ENCODE data around the gene YEATS2. TPM values are rescaled to one million over a fixed set of nuclear protein-coding genes. Genes with fewer than 3 reads are reported as not detected.
A peak's percentile ranks its signal among the peaks of the same experiment; 100 is the strongest.
"Not testable (repeated sequence)": the region's sequence is repeated elsewhere in the genome, so short reads cannot be mapped to it uniquely, and the experiment has no call there.

YEATS2 gene
- total RNA-seq, 1 donor from 2014 or later: 10.7 TPM

GRCh38 chr3:183769453-183769852, 71.9 kb downstream of the YEATS2 start:
- peaks cover 22% of the 10 kb centered on the region for H3K4me1 ChIP-seq
- no peak for TF ChIP-seq CTCF (IDR thresholded peaks at IDR 0.05; ENCODE audit: borderline replicate concordance)
- no peak overlapping the region for H3K4me3 ChIP-seq
- H3K9me3 ChIP-seq (replicated peaks): no peaks in the 10 kb centered on the region
- H3K27ac ChIP-seq (replicated peaks): no peak overlapping the region
- H3K27me3 ChIP-seq (ENCODE audit: low read depth): no peaks in the 10 kb centered on the region
- intact Hi-C loops (cut with micrococcal nuclease): loop anchor here (5.0 kb wide), 1 partner anchor 302 kb away; no protein-coding TSS in a partner anchor
- DNase-seq: no peak
- H3K36me3 ChIP-seq: peaks cover 35% of the 10 kb centered on the region

- Histone ChIP-seq H3K4me1 (peaks cover 16% of the 10 kb centered on the region), H3K4me3 (no peak overlapping the region), H3K36me3 (peaks cover 70% of the 10 kb centered on the region), H3K27me3 (ENCODE audit: low read depth) (no peaks in the 10 kb centered on the region), H3K27ac (replicated peaks) (no peak overlapping the region), H3K9me3 (replicated peaks) (no peaks in the 10 kb centered on the region)
- TF ChIP-seq CTCF (IDR thresholded peaks at IDR 0.05; ENCODE audit: borderline replicate concordance): no peak
- intact Hi-C loops (cut with micrococcal nuclease): no loop called here
- no peak for DNase-seq
Observed at GRCh38 chr3:183774631-183775030, 77.0 kb downstream of the YEATS2 start.

- peaks cover 16% of the 10 kb centered on the region for H3K4me1 ChIP-seq
- no peak overlapping the region for H3K4me3 ChIP-seq
- no peak for TF ChIP-seq CTCF (IDR thresholded peaks at IDR 0.05; ENCODE audit: borderline replicate concordance)
- no peaks in the 10 kb centered on the region for H3K9me3 ChIP-seq (replicated peaks)
- no peak overlapping the region for H3K27ac ChIP-seq (replicated peaks)
- peak; percentile 46 for DNase-seq
- intact Hi-C loops (cut with micrococcal nuclease): no loop called here
- H3K36me3 ChIP-seq: peaks cover 81% of the 10 kb centered on the region
- no peaks in the 10 kb centered on the region for H3K27me3 ChIP-seq (ENCODE audit: low read depth)
Observed at GRCh38 chr3:183775781-183776180, 78.2 kb downstream of the YEATS2 start.

- H3K27me3 ChIP-seq (ENCODE audit: low read depth); H3K9me3 ChIP-seq (replicated peaks); intact Hi-C loops (cut with micrococcal nuclease); H3K4me3 ChIP-seq; DNase-seq; H3K27ac ChIP-seq (replicated peaks): not testable (repeated sequence)
- peaks cover 88% of the 10 kb centered on the region for H3K36me3 ChIP-seq
- H3K4me1 ChIP-seq: peaks cover 16% of the 10 kb centered on the region
Observed at GRCh38 chr3:183776451-183776850, 78.9 kb downstream of the YEATS2 start.

- Histone ChIP-seq H3K27ac (replicated peaks) (no peak overlapping the region), H3K4me1 (peaks cover 16% of the 10 kb centered on the region), H3K36me3 (peaks cover 90% of the 10 kb centered on the region), H3K27me3 (ENCODE audit: low read depth) (no peaks in the 10 kb centered on the region), H3K4me3 (no peak overlapping the region), H3K9me3 (replicated peaks) (no peaks in the 10 kb centered on the region)
- no peak for DNase-seq
- intact Hi-C loops (cut with micrococcal nuclease): no loop called here
- no peak for TF ChIP-seq CTCF (IDR thresholded peaks at IDR 0.05; ENCODE audit: borderline replicate concordance)
Observed at GRCh38 chr3:183777016-183777618, 79.5 kb downstream of the YEATS2 start.

- Histone ChIP-seq H3K9me3 (replicated peaks) (no peaks in the 10 kb centered on the region), H3K27me3 (ENCODE audit: low read depth) (no peaks in the 10 kb centered on the region), H3K4me1 (peaks cover 27% of the 10 kb centered on the region), H3K36me3 (peaks cover 65% of the 10 kb centered on the region), H3K4me3 (no peak overlapping the region), H3K27ac (replicated peaks) (no peak overlapping the region)
- TF ChIP-seq CTCF (IDR thresholded peaks at IDR 0.05; ENCODE audit: borderline replicate concordance): no peak
- intact Hi-C loops (cut with micrococcal nuclease): no loop called here
- no peak for DNase-seq
Observed at GRCh38 chr3:183779896-183780465, 82.4 kb downstream of the YEATS2 start.
